ENCODE data around the gene ALDH1A1.

ALDH1A1 gene

DNA sequence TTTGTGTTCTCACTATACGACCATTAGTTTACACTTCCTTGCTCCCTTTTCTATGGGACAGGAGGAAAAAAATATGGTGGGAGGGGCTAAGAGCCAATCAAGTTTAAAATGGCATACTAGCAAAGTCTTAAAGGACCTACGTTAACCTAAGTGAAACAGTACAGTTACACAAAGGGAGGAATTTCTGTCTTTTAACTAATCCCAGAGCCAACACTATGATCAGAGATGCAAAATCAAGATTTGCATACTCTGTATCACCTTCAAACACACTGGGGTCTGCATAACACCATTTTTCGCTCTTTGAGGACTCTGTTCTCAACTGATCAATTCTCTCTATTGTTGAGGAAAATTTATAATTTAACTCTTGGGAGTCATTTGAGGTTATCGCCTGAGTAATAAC lies 49.8 kb downstream of the ALDH1A1 start:
- H3K4me3 ChIP-seq (ENCODE audit: low read length) = no peak overlapping the region
- no peak for DNase-seq (ENCODE audit: low read depth)
- TF ChIP-seq, protein P1, sequence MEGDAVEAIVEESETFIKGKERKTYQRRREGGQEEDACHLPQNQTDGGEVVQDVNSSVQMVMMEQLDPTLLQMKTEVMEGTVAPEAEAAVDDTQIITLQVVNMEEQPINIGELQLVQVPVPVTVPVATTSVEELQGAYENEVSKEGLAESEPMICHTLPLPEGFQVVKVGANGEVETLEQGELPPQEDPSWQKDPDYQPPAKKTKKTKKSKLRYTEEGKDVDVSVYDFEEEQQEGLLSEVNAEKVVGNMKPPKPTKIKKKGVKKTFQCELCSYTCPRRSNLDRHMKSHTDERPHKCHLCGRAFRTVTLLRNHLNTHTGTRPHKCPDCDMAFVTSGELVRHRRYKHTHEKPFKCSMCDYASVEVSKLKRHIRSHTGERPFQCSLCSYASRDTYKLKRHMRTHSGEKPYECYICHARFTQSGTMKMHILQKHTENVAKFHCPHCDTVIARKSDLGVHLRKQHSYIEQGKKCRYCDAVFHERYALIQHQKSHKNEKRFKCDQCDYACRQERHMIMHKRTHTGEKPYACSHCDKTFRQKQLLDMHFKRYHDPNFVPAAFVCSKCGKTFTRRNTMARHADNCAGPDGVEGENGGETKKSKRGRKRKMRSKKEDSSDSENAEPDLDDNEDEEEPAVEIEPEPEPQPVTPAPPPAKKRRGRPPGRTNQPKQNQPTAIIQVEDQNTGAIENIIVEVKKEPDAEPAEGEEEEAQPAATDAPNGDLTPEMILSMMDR (IDR thresholded peaks at IDR 0.05; ENCODE audit: insufficient read depth, low read depth, low read length, missing control alignments) = no peak

GRCh38 chr9:72902268-72902667 lies 50.6 kb downstream of the ALDH1A1 start:
- no peak overlapping the region for H3K4me3 ChIP-seq (ENCODE audit: low read length)
- DNase-seq (ENCODE audit: low read depth) = no peak
- TF ChIP-seq, protein P1 (IDR thresholded peaks at IDR 0.05; ENCODE audit: insufficient read depth, low read depth, low read length, missing control alignments) = no peak

DNA sequence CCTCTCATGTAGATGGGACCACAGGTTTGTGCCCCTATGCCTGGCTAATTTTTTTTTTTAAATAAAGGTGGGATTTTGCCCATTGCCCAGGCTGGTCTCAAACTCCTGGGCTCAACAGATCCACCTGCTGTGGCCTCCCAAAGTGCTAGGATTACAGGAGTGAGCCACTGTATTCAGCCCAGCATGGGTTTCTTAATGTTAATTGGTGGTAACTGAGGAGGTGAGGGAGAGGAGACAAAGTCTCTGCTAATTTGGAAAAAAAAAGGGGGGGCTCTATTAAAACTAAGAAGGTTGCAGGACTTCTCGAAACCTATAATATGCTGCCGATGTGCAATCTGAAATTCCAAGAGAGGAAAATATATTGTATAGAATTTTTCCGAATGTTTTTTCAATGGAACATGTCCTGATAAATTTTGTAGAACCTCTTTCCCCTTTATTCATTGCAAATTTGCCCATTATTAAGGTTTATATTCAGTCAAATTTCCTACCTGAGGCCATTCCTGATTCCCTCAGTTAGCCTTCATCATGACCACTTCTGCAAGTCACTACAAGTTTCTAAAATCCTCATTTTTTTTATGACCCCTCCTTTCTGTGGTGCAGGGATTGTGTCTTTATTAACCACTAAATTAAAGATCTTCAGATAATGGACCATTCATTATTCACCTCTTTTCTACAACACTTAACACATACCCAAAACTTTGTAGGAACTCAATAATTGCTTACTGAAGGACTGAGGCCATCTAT lies 52.9 kb downstream of the ALDH1A1 start:
- H3K4me3 ChIP-seq (ENCODE audit: low read length) = no peak overlapping the region
- DNase-seq (ENCODE audit: low read depth) = no peak
- TF ChIP-seq, protein P1 (IDR thresholded peaks at IDR 0.05; ENCODE audit: insufficient read depth, low read depth, low read length, missing control alignments) = no peak

GRCh38 chr9:72898784-72899733 lies 53.8 kb downstream of the ALDH1A1 start:
- TF ChIP-seq, protein P1 (IDR thresholded peaks at IDR 0.05; ENCODE audit: insufficient read depth, low read depth, low read length, missing control alignments) = no peak
- DNase-seq (ENCODE audit: low read depth) = no peak
- no peak overlapping the region for H3K4me3 ChIP-seq (ENCODE audit: low read length)

DNA sequence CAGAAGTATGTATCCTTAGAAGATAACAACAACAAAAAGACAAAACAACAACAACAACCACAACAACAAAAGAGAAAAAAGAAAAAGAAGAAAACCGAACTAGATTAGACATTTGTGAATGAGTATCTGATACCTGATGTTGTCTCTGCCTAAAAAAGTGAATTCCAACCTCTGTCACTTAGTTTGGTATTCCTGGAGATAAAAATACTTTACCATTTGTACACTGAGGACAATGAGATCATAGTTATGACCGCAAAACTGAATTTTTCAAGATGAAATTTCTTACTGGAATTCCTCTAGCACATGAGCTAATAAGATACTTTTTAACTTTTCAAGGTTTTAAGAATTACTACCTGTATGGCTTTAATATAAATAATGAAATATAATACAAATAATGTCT lies 54.5 kb downstream of the ALDH1A1 start:
- TF ChIP-seq, protein P1 (IDR thresholded peaks at IDR 0.05; ENCODE audit: insufficient read depth, low read depth, low read length, missing control alignments) = no peak
- H3K4me3 ChIP-seq (ENCODE audit: low read length) = no peak overlapping the region
- no peak for DNase-seq (ENCODE audit: low read depth)

DNA sequence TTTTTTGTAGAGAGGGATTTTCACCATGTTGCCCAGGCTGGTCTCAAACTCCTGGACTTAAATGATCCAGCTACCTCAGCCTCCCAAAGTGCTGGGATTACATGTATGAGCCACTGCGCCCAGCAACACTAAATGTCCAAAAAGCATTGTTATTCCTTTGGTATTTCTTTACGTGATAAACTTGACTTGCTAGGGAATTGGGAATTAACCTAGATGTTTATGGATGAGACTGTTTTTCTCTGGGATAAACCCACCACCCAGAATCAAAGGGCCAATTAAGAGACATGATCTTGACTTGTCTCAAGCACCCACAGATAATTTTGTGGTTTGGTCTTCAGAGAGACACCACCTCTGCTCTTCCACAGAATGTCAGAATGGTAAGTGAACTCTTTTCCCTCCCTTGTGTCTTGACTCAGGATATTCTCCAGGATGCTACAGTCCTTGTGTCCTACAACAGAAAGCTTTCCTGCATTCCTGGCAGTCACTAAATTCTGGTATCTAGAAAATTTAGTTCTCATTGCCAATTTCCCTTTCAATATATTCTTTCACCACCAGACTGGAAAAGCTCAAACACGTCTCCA lies 55.7 kb downstream of the ALDH1A1 start:
- DNase-seq (ENCODE audit: low read depth) = no peak
- TF ChIP-seq, protein P1 (IDR thresholded peaks at IDR 0.05; ENCODE audit: insufficient read depth, low read depth, low read length, missing control alignments) = no peak
- H3K4me3 ChIP-seq (ENCODE audit: low read length) = no peak overlapping the region

Data from epithelial cell of esophagus (primary cell).